ENCODE data around the gene CCDC198. TPM values are rescaled to one million over a fixed set of nuclear protein-coding genes. Genes with fewer than 3 reads are reported as not detected.

CCDC198 gene
- polyA plus RNA-seq (2014; cell fraction: cytosol; rRNA removed): not detected in 2 replicates
- polyA plus RNA-seq (2014; cell fraction: nucleus; rRNA removed): not detected in 2 replicates

- DNase-seq (ENCODE audit: low spot score): no peak
Observed at GRCh38 chr14:57493467-57494181, at the start of gene CCDC198. CCDC198 (minus strand) TSS chr14:57493857; CDS start chr14:57493715, 142 bp downstream.

- DNase-seq (ENCODE audit: low spot score): no peak
Observed at GRCh38 chr14:57533214-57533613, 39.6 kb upstream of the CCDC198 start.

- DNase-seq (ENCODE audit: low spot score): no peak
Observed at GRCh38 chr14:57530571-57530970, 36.9 kb upstream of the CCDC198 start.

- no peak for DNase-seq (ENCODE audit: low spot score)
Observed at GRCh38 chr14:57526942-57527341, 33.3 kb upstream of the CCDC198 start.

GRCh38 chr14:57519043-57519442 lies 25.4 kb upstream of the CCDC198 start:
- DNase-seq (ENCODE audit: low spot score): no peak

GRCh38 chr14:57512220-57512619 lies 18.6 kb upstream of the CCDC198 start:
- no peak for DNase-seq (ENCODE audit: low spot score)

GRCh38 chr14:57508756-57509155 lies 15.1 kb upstream of the CCDC198 start:
- DNase-seq (ENCODE audit: low spot score): no peak

- DNase-seq (ENCODE audit: low spot score): no peak
Observed at GRCh38 chr14:57502586-57503254, 9.1 kb upstream of the CCDC198 start.

- DNase-seq (ENCODE audit: low spot score): no peak
Observed at GRCh38 chr14:57501039-57501557, 7.4 kb upstream of the CCDC198 start.

GRCh38 chr14:57498659-57499058 lies 5.0 kb upstream of the CCDC198 start:
- DNase-seq (ENCODE audit: low spot score): no peak

GRCh38 chr14:57498035-57498434 lies 4.4 kb upstream of the CCDC198 start:
- no peak for DNase-seq (ENCODE audit: low spot score)

- DNase-seq (ENCODE audit: low spot score): no peak
Observed at GRCh38 chr14:57495416-57495815, 1.8 kb upstream of the CCDC198 start.

GRCh38 chr14:57492859-57493258 lies 798 bp downstream of the CCDC198 start:
- DNase-seq (ENCODE audit: low spot score): no peak

GRCh38 chr14:57491640-57492039 lies 2.0 kb downstream of the CCDC198 start:
- DNase-seq (ENCODE audit: low spot score): no peak

- DNase-seq (ENCODE audit: low spot score): no peak
Observed at GRCh38 chr14:57487771-57488170, 5.9 kb downstream of the CCDC198 start.

- peak; percentile 21 for DNase-seq (ENCODE audit: low spot score)
Observed at GRCh38 chr14:57486767-57487379, 6.8 kb downstream of the CCDC198 start.

- DNase-seq (ENCODE audit: low spot score): no peak
Observed at GRCh38 chr14:57485635-57486034, 8.0 kb downstream of the CCDC198 start.

- no peak for DNase-seq (ENCODE audit: low spot score)
Observed at GRCh38 chr14:57482120-57482519, 11.5 kb downstream of the CCDC198 start.

- DNase-seq (ENCODE audit: low spot score): no peak
Observed at GRCh38 chr14:57480051-57480450, 13.6 kb downstream of the CCDC198 start.

GRCh38 chr14:57479197-57479596 lies 14.5 kb downstream of the CCDC198 start:
- DNase-seq (ENCODE audit: low spot score): no peak

GRCh38 chr14:57478050-57478449 lies 15.6 kb downstream of the CCDC198 start:
- no peak for DNase-seq (ENCODE audit: low spot score)

- no peak for DNase-seq (ENCODE audit: low spot score)
Observed at GRCh38 chr14:57470909-57471308, 22.7 kb downstream of the CCDC198 start.

Data from SK-N-DZ (cell line).